Measurements from ENCODE around the gene TMEM267.
A peak's percentile ranks its signal among the peaks of the same experiment; 100 is the strongest.
"Not testable (repeated sequence)": the region's sequence is repeated elsewhere in the genome, so short reads cannot be mapped to it uniquely, and the experiment has no call there.

Gene TMEM267

GRCh38 chr5:43514471-43514815 lies 30.8 kb upstream of the TMEM267 start:
- TF ChIP-seq CTCF (IDR thresholded peaks at IDR 0.05; ENCODE audit: borderline replicate concordance, insufficient read depth, low read depth, low read length) = no peak
- peak overlapping the region; percentile 77 for H3K4me3 ChIP-seq (ENCODE audit: low read depth, low read length)

DNA sequence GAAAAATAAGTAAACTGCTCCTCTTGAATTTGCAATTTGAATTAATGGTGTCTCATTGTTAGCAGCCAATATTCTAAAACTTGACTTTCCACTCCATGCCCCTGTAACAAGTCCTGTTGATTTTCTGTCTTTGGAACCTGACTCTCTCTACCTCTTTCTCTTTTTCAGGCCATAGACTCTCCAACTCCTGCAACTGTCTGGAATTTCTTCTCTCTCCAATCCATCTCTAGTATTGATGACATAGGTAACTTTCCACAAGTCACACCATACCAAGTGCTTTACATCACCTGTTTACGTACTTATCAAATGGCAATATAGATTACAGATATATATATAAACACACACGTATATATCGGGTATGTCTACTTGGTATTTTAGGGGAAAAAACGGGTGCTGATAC lies 30.4 kb upstream of the TMEM267 start:
- TF ChIP-seq CTCF (IDR thresholded peaks at IDR 0.05; ENCODE audit: borderline replicate concordance, insufficient read depth, low read depth, low read length) = no peak
- H3K4me3 ChIP-seq (ENCODE audit: low read depth, low read length) = peak overlapping the region; percentile 77

DNA sequence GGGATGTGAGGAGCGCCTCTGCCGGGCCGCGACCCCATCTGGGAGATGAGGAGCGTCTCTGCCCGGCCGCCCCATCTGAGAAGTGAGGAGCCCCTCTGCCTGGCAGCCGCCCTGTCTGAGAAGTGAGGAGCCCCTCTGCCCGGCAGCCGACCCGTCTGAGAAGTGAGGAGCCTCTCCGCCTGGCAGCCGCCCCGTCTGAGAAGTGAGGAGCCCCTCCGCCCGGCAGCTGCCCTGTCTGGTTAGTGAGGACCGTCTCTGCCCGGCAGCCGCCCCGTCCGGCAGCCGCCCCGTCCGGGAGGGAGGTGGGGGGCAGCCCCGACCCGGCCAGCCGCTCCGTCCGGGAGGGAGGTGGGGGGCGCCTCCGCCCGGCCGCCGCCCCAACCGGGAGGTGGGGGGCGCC lies 27.4 kb upstream of the TMEM267 start:
- H3K4me3 ChIP-seq (ENCODE audit: low read depth, low read length) = not testable (repeated sequence)

- no peak for TF ChIP-seq CTCF (IDR thresholded peaks at IDR 0.05; ENCODE audit: borderline replicate concordance, insufficient read depth, low read depth, low read length)
- no peak overlapping the region for H3K4me3 ChIP-seq (ENCODE audit: low read depth, low read length)
Measured at GRCh38 chr5:43498581-43498980, 14.9 kb upstream of the TMEM267 start.

DNA sequence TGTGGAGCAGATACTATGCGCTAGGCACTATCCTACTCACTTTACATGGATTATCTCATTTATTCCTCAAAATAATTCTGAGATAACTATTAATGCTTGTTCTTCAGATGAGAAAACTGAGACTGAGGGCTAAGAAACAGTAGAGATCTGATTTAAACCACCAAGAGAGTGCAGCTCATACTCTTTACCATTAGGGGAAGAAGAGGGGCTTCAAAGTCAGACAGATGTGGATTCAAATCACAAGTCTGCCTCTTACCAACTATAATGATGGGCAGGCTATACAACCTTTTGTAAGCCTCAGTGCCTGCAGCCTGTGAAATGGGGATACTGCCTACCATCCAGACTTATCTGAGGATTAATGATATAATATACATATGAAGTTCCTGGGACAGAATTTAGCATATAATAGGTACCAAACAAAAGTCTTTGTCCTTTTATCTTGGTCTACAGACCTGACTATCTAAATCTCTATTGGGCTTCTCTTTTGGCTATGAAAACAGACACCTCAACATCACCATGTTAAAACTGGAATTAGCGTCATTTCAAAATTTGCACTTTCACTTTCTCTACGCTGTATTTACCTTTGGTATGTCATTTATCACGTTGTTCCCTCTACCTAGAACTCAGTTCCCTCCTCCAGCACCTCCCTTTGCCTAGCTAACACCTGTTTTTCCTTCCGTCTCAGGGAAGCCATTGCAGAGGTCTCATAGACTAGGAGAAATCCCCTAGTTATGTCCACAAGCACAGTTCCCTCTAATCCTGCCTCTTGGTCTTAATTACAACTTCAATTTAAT lies 13.8 kb upstream of the TMEM267 start:
- no peak for TF ChIP-seq CTCF (IDR thresholded peaks at IDR 0.05; ENCODE audit: borderline replicate concordance, insufficient read depth, low read depth, low read length)
- no peak overlapping the region for H3K4me3 ChIP-seq (ENCODE audit: low read depth, low read length)

- no peak for TF ChIP-seq CTCF (IDR thresholded peaks at IDR 0.05; ENCODE audit: borderline replicate concordance, insufficient read depth, low read depth, low read length)
Measured at GRCh38 chr5:43491326-43491725, 7.7 kb upstream of the TMEM267 start.

DNA sequence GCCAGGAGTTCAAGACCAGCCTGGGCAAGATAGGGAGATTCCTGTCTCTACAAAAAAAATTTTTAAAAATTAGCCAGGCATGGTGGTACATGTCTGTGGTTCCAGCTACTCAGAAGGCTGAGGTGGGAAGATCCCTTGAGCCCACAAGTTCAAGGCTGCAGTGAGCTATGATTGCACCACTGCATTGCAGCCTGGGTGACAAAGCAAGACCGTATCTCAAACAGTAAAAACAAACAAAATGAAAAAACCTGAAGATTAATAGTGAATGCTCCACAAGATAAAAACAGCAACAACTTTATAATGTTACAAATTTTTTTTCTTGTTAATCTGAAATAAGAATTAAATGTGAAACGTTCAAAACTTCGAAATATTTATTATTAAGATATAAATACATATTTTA lies 2.7 kb upstream of the TMEM267 start:
- H3K4me3 ChIP-seq (ENCODE audit: low read depth, low read length) = no peak overlapping the region
- no peak for TF ChIP-seq CTCF (IDR thresholded peaks at IDR 0.05; ENCODE audit: borderline replicate concordance, insufficient read depth, low read depth, low read length)

More at GRCh38 chr5:43491326-43491725, 7.7 kb upstream of the TMEM267 start:
- no peak overlapping the region for H3K4me3 ChIP-seq (ENCODE audit: low read depth, low read length)

Measured in GM12875 (cell line).